ENCODE data around the gene TAOK1.
A peak's percentile ranks its signal among the peaks of the same experiment; 100 is the strongest.

Gene TAOK1

DNA sequence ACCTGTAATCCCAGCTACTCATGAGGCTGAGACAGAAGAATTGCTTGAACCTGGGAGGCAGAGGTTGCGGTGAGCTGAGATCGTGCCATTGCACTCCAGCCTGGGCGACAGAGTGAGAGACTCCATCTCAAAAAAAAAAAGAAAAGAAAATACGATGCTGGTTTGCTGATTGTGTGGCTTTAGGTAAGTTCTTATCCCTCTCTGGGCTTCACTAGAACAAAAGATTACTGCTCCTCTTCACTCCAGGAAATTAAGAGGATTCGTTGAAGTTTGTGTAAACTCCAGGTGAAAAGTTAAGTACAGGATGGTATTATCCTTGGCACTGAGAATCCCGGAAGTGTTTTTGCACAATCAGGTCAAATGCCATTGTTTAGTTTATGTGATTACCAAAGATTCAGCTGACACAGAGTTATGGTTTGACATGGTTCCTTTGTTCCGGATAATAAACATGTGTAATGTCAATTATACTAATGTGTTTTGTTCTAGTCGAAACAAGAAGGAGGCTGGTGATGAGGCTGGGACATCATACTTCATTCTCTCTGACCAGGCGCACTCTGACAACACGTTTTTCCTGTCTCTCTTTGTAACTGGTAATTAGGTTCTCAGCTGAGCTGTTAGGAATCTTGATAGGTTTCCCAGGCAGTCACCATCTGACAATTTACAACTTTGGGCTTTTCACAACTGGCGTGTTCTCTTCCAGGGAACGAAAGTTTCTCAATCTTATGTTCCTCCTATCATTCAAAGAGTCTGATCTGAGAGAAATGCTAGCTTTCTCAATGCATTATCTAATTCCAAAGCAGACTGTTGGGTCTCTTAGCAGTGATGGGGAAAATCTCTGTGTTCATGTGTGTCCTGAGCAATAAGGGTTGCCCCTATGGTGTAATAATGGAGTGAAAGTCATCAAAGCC lies 10.8 kb upstream of the TAOK1 start:
- peak; percentile 30 for DNase-seq

DNA sequence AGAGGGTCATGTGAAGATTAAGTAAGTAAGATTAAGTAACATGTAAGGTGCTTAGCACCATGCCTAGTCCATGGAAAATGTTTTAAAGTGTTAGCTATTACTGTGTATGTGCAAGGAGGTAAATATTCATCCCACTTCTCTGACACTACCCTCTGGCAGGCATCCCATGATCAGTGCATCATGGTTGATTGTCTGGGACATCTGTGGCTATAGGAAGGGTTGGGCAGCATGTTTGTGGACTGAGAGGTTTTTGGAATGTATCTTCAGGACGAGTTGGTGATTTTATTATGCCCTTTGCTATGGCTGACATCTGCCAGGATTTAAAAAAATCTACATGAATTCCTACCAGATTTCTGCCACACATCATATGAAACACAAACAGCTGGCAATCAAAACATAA lies 6.5 kb upstream of the TAOK1 start:
- no peak for DNase-seq

DNA sequence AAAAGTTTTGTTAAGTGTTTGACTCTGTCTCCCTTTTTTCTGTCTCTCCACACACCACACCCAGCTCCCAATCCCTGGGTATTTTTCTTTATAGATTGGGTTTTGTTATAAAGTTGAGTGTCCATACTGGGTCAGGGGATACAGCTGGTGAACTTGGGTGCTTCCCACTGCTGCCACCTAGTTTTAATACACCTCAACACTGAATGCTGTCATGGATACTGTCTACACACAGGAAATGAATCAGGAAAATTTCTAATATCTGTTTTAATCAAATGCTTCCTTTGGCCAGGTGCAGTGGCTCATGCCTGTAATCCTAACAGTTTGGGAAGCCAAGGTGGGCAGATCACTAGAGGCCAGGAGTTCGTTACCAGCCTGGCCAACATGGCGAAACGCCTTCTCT lies 5.3 kb upstream of the TAOK1 start:
- DNase-seq, result no peak

- no peak for DNase-seq
These were observed 3.4 kb upstream of the TAOK1 start for GRCh38 chr17:29386760-29387159.

GRCh38 chr17:29388937-29389336 lies 1.2 kb upstream of the TAOK1 start:
- no peak for DNase-seq

DNA sequence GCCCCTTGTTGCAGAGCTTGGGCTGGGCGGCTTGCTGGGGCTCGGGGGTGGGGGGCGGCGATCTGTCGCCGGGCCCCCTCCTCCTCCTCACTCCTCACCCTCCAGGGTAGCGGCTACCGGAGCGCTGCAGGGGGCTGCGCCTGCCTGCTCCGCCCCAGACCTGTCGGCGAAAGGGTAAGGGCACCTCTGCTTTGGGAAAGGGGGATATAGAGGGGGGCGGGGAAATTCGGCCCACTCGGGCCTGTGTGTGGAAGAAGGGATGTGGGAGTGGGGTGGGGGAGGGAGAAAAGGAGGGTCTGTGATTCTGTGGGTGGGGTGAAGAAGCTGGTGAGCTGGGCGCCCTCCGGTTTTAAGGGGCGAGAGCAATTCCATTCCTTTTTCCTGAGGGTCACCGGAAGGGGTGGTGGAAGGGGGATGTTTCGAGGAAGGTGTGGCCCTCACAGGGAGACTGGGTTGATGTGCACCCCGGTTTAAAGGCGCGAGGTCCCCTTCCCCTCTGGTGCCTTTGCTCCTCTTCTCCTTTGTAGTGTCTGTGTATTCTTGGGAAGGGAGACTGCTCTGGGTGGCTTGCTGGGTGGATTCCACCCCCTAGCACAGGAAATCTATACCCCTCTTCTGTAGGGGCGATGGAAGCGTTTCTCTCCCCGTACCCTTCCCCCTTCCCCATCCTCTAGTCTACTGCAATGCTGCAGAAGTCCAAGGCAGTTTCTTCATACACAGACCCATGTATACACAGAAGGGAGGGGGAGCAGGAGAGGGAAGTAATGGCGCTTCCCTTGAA lies 878 bp downstream of the TAOK1 start:
- no peak for DNase-seq

DNA sequence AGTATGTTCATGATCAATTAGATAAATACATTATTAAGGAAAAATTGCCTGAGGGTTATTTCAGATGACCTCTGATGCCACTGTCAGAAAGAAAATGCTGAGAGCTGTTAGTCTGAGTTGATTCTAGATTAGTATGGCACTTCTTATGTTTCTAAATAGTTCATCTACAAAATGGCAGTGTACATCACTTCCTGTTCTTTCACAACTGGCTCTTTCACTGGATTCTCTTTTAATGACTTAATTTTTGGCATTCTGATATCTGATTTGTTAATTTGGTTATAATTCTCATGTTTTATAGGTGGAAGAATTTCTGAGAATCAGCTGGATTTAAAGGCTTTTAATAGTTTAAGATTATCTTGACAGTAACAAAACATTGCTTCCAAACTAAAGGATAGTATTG lies 3.3 kb downstream of the TAOK1 start:
- DNase-seq, result no peak

- no peak for DNase-seq
These were observed 4.6 kb downstream of the TAOK1 start for GRCh38 chr17:29394761-29395160.

- no peak for DNase-seq
These were observed 5.9 kb downstream of the TAOK1 start for GRCh38 chr17:29396066-29396465.

- DNase-seq, result no peak
These were observed 9.5 kb downstream of the TAOK1 start for GRCh38 chr17:29399634-29400033.

- no peak for DNase-seq
These were observed 10.7 kb downstream of the TAOK1 start for GRCh38 chr17:29400818-29401217.

DNA sequence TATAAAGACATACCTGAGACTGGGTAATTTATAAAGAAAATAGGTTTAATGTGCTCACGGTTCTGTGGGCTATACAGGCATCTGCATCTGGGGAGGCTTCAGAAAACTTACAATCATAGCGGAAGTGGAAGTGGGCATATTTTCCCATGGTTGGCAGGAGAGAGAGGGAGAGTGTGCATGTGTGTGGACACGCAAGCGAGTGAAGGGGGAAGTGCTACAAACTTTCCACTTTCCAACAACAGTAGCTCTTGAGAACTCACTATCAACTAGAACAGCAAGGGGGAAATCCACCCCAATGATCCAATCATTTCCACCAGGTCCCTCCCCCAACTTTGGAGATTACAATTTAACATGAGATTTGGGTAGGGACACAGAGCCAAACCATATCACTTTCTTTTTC lies 11.1 kb downstream of the TAOK1 start:
- DNase-seq, result no peak

- DNase-seq, result no peak
These were observed 17.7 kb downstream of the TAOK1 start for GRCh38 chr17:29407856-29408255.

DNA sequence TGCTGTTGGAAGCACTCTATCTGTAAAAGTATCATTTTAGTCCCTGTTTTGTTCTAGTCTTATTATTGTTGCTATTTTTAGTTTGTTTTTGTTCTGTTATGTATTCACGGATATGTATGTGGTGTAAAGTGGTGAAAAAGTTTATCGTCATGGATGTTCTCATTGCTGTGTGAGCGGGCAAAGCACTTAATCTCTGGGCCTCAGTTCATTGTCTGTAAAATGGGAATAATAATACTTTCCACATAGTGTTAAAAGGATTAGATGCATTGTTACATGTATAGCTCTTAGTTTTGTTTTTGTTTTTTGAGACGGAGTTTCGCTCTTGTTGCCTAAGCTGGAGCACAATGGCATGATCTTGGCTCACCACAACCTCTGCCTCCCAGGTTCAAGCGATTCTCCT lies 19.8 kb downstream of the TAOK1 start:
- DNase-seq, result no peak

DNA sequence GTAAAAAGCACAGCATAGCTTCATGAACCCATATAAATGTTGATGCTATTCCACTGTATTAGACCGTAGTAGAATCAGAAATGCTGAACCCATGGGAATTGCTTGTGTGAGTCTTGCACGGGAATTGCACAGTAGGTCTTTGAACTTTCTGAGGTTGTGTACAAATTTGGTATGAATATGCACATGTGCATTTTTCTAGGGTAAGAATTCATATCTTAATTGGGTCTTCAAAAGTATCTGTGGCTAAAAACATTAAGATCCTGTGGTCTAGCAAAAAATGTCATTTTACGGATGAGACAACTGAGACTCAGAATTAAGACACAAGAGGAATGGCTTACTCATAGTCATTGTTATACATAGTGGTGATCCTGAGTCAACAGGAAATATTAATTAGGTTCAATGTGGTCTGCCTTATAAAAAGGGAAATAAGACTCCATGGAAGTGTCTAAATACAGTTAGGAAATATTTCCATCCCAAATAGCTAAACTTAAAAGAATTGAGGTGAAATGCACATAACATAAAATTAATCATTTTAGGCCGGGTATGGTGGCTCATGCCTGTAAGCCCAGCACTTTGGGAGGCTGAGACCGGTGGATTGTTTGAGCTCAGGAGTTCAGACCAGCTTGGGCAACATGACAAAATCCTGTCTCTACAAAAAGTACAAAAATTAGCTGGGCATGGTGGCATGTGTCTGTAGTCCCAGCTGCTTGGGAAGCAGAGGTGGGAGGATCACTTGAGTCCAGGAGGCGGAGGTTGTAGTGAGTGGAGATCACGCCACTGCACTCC lies 22.8 kb downstream of the TAOK1 start:
- no peak for DNase-seq

- DNase-seq, result no peak
These were observed 30.0 kb downstream of the TAOK1 start for GRCh38 chr17:29420128-29420527.

DNA sequence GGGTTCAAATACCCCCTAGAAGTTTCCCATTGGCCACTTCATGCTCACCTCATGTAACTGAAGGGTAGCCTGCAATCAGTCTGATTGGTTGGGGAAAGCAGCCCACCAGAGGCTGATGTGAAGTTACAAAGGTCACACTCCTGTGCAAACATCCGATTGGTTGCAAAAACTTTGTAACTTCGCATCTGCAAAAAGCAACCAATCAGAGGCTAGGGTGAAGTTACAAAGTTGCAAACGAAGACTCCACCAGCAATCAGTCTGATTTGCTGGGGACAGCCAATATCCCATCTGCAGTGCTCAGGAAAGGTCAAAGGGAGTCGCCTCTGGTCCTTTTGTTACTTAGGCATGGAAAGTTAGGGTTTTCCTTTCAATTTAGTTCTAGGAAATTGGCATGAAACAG lies 40.1 kb downstream of the TAOK1 start:
- DNase-seq, result no peak

- DNase-seq, result no peak
These were observed 43.4 kb downstream of the TAOK1 start for GRCh38 chr17:29433541-29433940.

GRCh38 chr17:29434550-29434949 lies 44.4 kb downstream of the TAOK1 start:
- no peak for DNase-seq

DNA sequence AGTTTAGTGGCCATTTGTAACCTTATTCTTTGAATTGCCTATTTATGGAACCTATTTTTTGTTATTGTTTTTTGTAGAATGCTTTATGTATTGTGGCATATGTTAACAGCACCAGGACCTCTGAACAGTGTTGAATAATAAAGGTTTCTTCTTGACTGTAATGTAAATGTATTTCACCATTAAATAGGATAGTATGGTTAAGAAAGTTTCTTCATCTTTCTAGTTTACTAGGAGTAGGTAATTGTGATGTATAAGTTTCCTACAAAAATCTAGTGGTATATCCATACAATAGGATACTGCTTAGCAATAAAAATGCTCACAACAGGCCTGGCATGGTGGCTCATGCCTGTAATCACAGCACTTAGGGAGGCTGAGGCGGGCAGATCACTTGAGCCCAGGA lies 52.3 kb downstream of the TAOK1 start:
- no peak for DNase-seq

DNA sequence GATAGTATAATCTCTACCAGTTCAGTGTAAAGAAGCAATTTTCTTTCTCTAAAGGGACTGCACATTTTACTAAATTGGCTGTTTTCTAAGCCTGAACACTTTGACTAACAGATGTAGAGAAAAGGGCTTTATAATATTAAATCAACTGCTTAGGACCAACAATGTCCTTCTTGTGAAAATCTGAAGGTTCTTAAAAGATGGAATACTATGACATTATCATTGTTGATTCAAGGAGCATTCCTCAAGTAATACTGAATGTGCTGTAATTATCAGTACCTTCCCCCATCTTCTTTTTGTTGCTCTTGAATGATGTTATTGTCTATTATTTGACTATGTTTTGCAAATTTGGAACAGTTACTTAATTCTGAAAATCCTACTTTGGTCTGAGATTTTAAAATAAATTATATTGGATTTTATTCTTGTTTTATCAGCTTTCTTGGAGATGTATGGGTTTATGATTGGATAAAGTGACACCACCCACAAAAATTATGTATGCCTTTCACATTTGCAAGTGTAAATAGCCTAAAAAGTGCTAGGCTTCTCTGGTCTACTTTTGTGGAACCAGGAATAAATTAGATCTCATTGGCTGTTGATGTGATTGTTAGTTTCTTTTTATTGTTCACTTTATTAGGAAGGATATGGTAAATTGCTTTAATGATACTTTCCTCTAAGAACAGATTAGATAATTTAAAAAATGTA lies 53.0 kb downstream of the TAOK1 start:
- no peak for DNase-seq

DNA sequence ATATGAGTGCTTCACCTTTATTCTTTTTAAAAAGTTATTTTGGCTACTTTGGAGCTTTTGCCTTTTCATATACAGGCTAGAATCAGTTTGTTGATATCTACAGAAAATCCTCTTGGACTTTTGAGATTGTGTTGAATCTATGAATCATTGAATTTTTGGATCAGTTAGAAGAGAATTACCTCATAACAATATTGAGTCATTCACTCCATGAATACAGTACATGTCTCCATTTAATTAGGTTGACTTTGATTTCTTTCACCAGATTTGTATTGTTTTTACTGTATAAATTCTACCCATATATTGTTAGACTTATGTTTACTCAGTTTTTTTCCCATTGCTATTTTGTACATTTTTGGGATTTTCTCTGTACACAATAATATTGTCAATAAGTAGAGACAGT lies 54.4 kb downstream of the TAOK1 start:
- no peak for DNase-seq

GRCh38 chr17:29445844-29446243 lies 55.7 kb downstream of the TAOK1 start:
- DNase-seq, result no peak
